Mucosa of descending colon (tissue), 3 donors: ENCODE results near the gene C1orf50. TPM values are rescaled to one million over a fixed set of nuclear protein-coding genes. Genes with fewer than 3 reads are reported as not detected.
"Not testable (repeated sequence)": the region's sequence is repeated elsewhere in the genome, so short reads cannot be mapped to it uniquely, and the experiment has no call there.

Experiments used
- ATAC-seq: fragments of 200-7000 bp; cut with Tn5 transposase; one replicate; pipeline ENCODE4 v1.9.1; 2020; ENCODE audit warnings: mild to moderate bottlenecking, moderate library complexity
- DNase-seq, 3 donors: peaks; one replicate each; pipeline ENCODE4 v3.0.0-alpha.2; 2020
- H3K36me3 ChIP-seq: fragments of 200-600 bp; one replicate; pipeline ENCODE4 v1.8.0; 2021; ENCODE audit warnings: low read depth, mild to moderate bottlenecking
- H3K4me1 ChIP-seq: fragments of 200-600 bp; one replicate; pipeline ENCODE4 v1.8.0; 2021; ENCODE audit warnings: low read depth, mild to moderate bottlenecking
- H3K4me3 ChIP-seq: fragments of 200-600 bp; one replicate; pipeline ENCODE4 v1.8.0; 2021; ENCODE audit warnings: mild to moderate bottlenecking
- H3K9me3 ChIP-seq: fragments of 200-600 bp; one replicate; pipeline ENCODE4 v1.8.0; 2021; ENCODE audit warnings: mild to moderate bottlenecking
- CTCF ChIP-seq: fragments of 200-600 bp; IDR thresholded peaks from one replicate; pipeline ENCODE4 v1.8.0; 2022; ENCODE audit warnings: antibody characterized with exemption, mild to moderate bottlenecking
- intact Hi-C, 2 donors: fragments of 100-400 bp; cut with DNase I in 1 of 2; cut with micrococcal nuclease in 1 of 2; formaldehyde crosslinking; loops; one replicate each; pipeline versions ENCODE4 v1.11.0 to v1.11.1; 2022; cut with DNase I, micrococcal nuclease
- total RNA-seq, 3 donors: library from RNA; stranded (reverse); fragmentation: NEBNext Ultra II Directional in 2 of 3; extraction: Animal tissue kit (Norgen Biotek cat#: 25700) in 2 of 3; gene quantifications; one replicate each; pipeline versions ENCODE4 v1.2.1 to v1.2.4, GENCODE V29; 2021 to 2023
- donor health status: DM: no; HTN: no; CAD: no; lungs with moderate emphysema.
- donor health status: DM: no; HTN: no; CAD: no.
- donor health status: DM: no; HTN: yes; CAD: no.

The C1orf50 gene
- total RNA-seq, 3 donors from 2014 or later: 4.4 to 9.8 (median 7.1) TPM

- intact Hi-C loops: no loop called here
- no peak overlapping the region for H3K4me3 ChIP-seq
- no peak for TF ChIP-seq CTCF
- H3K4me1 ChIP-seq: no peaks in the 10 kb centered on the region
- ATAC-seq: no peak
- peaks cover 3% of the 10 kb centered on the region for H3K9me3 ChIP-seq
- DNase-seq: no peak
- no peaks in the 10 kb centered on the region for H3K36me3 ChIP-seq
These were observed 40.1 kb downstream of the C1orf50 start for GRCh38 chr1:42807056-42807668.

GRCh38 chr1:42814815-42815214 is 47.8 kb downstream of the C1orf50 start:
- DNase-seq, H3K36me3 ChIP-seq, H3K4me1 ChIP-seq, ATAC-seq, H3K9me3 ChIP-seq, intact Hi-C loops, H3K4me3 ChIP-seq: not testable (repeated sequence)

- Histone ChIP-seq H3K9me3 (no peaks in the 10 kb centered on the region), H3K36me3 (no peaks in the 10 kb centered on the region), H3K4me3 (no peak overlapping the region), H3K4me1 (peaks cover 4% of the 10 kb centered on the region)
- TF ChIP-seq CTCF: no peak
- intact Hi-C loops: no loop called here
- peak; percentile 2 for ATAC-seq
- peak in 1 of 3 donors; percentile 12 for DNase-seq
These were observed 49.0 kb downstream of the C1orf50 start for GRCh38 chr1:42815941-42816584.

- peaks cover 4% of the 10 kb centered on the region for H3K4me1 ChIP-seq
- no peak for TF ChIP-seq CTCF
- intact Hi-C loops: no loop called here
- H3K4me3 ChIP-seq: peak within 1 kb of the TSS; percentile 37
- no peaks in the 10 kb centered on the region for H3K36me3 ChIP-seq
- H3K9me3 ChIP-seq: no peaks in the 10 kb centered on the region
- DNase-seq: peak; percentile 95 to 97 (median 97)
- peak; percentile 98 for ATAC-seq
These were observed 49.8 kb downstream of the C1orf50 start, which contains the start of the genes ERMAP and SVBP for GRCh38 chr1:42816585-42817439. Gene ERMAP (plus strand): TSS chr1:42817122. CDS start chr1:42830449, 13,327 bp downstream. Gene SVBP (minus strand): TSS chr1:42817397. CDS start chr1:42816544, 853 bp downstream.

GRCh38 chr1:42817440-42817767 is 50.4 kb downstream of the C1orf50 start:
- intact Hi-C loops: no loop called here
- no peak for TF ChIP-seq CTCF

GRCh38 chr1:42817976-42818375 is 50.9 kb downstream of the C1orf50 start:
- Histone ChIP-seq H3K4me3 (no peak overlapping the region), H3K9me3 (no peaks in the 10 kb centered on the region), H3K36me3 (no peaks in the 10 kb centered on the region), H3K4me1 (peaks cover 4% of the 10 kb centered on the region)
- intact Hi-C loops: no loop called here
- TF ChIP-seq CTCF: no peak
- ATAC-seq: no peak
- DNase-seq: no peak

More at GRCh38 chr1:42817440-42817767, 50.4 kb downstream of the C1orf50 start:
- H3K36me3 ChIP-seq: no peaks in the 10 kb centered on the region
- DNase-seq (no peak), ATAC-seq (no peak)
- no peaks in the 10 kb centered on the region for H3K9me3 ChIP-seq
- H3K4me3 ChIP-seq: peak overlapping the region; percentile 37
- H3K4me1 ChIP-seq: peaks cover 4% of the 10 kb centered on the region
